HG02798 (cell line): ENCODE results near the gene TMEM94.
"Not testable (repeated sequence)": the region's sequence is repeated elsewhere in the genome, so short reads cannot be mapped to it uniquely, and the experiment has no call there.

Source experiments
- ATAC-seq: cut with Tn5 transposase; IDR thresholded peaks from one replicate; pipeline ENCODE4 v1.9.1; 2021; ENCODE audit warnings: mild to moderate bottlenecking; ENCODE audit not compliant: unreplicated experiment, poor library complexity

Gene TMEM94

GRCh38 chr17:75506888-75507287 lies 50.5 kb downstream of the TMEM94 start:
- no peak for ATAC-seq

- no peak for ATAC-seq
Observed at GRCh38 chr17:75507733-75508719, 51.6 kb downstream of the TMEM94 start.

- no peak for ATAC-seq
Observed at GRCh38 chr17:75508931-75509361, 52.5 kb downstream of the TMEM94 start.

GRCh38 chr17:75509528-75510258 lies 53.3 kb downstream of the TMEM94 start:
- ATAC-seq: no peak

- no peak for ATAC-seq
Observed at GRCh38 chr17:75511270-75511609, 54.8 kb downstream of the TMEM94 start.

- no peak for ATAC-seq
Observed at GRCh38 chr17:75511610-75512575, 55.5 kb downstream of the TMEM94 start.

GRCh38 chr17:75512926-75513640 lies 56.6 kb downstream of the TMEM94 start:
- no peak for ATAC-seq

GRCh38 chr17:75513641-75514000 lies 57.2 kb downstream of the TMEM94 start:
- no peak for ATAC-seq

- ATAC-seq: no peak
Observed at GRCh38 chr17:75514299-75514918, 58.0 kb downstream of the TMEM94 start.

GRCh38 chr17:75514919-75515495 lies 58.6 kb downstream of the TMEM94 start:
- ATAC-seq: no peak

- peak; percentile 39 for ATAC-seq
Observed at GRCh38 chr17:75515496-75516254, 59.2 kb downstream of the TMEM94 start, which contains the start of gene CASKIN2. Gene CASKIN2, minus strand, starts transcription at chr17:75515537. Its CDS starts 1,733 bp downstream, at chr17:75513804.

GRCh38 chr17:75516255-75516618 lies 59.8 kb downstream of the TMEM94 start, which contains the start of gene TSEN54:
Gene TSEN54, plus strand, starts transcription at chr17:75516528. Its CDS starts 33 bp downstream, at chr17:75516561.
- peak; percentile 81 for ATAC-seq

- ATAC-seq: peak; percentile 25
Observed at GRCh38 chr17:75516619-75517296, 60.3 kb downstream of the TMEM94 start.

GRCh38 chr17:75517297-75517865 lies 60.9 kb downstream of the TMEM94 start:
- no peak for ATAC-seq

- ATAC-seq: no peak
Observed at GRCh38 chr17:75518201-75518600, 61.8 kb downstream of the TMEM94 start.

GRCh38 chr17:75518983-75519537 lies 62.6 kb downstream of the TMEM94 start:
- ATAC-seq: no peak

- ATAC-seq: not testable (repeated sequence)
Observed at GRCh38 chr17:75520413-75520812, 64.0 kb downstream of the TMEM94 start.
